Mesothelial cell of epicardium (in vitro differentiated cells): ENCODE results near the gene PYGO2. TPM values are rescaled to one million over a fixed set of nuclear protein-coding genes. Genes with fewer than 3 reads are reported as not detected.

ENCODE experiments used
- DNase-seq, 2 experiments: peaks; one replicate each; pipeline ENCODE4 v3.0.0; 2021; ENCODE audit warnings: low spot score in 2 of 2; ENCODE audit not compliant: unreplicated experiment in 2 of 2
- H3K27ac Mint-ChIP-seq: 2 replicates; pipeline ENCODE4 v1.8.0; 2021; ENCODE audit warnings: mixed read lengths
- H3K27me3 Mint-ChIP-seq: 2 replicates; pipeline ENCODE4 v1.8.0; 2021; ENCODE audit warnings: low read depth, mixed read lengths
- H3K36me3 Mint-ChIP-seq: 2 replicates; pipeline ENCODE4 v1.8.0; 2021; ENCODE audit warnings: mixed read lengths
- H3K4me1 Mint-ChIP-seq: 2 replicates; pipeline ENCODE4 v1.8.0; 2021; ENCODE audit warnings: mixed read lengths
- H3K4me3 Mint-ChIP-seq: 2 replicates; pipeline ENCODE4 v1.8.0; 2021; ENCODE audit warnings: mild to moderate bottlenecking, moderate library complexity, mixed read lengths
- H3K9me3 Mint-ChIP-seq: 2 replicates; pipeline ENCODE4 v1.8.0; 2021; ENCODE audit warnings: mixed read lengths
- total RNA-seq: library from RNA; stranded (reverse); gene quantifications from 3 replicates; pipeline ENCODE4 v1.2.1, GENCODE V29; 2021
- TF ChIP-seq, protein P1 (sequence below): fragments of 200-600 bp; sonication (generic); IDR thresholded peaks from one replicate; pipeline ENCODE4 v1.5.0; 2021; ENCODE audit warnings: antibody characterized with exemption; ENCODE audit not compliant: unreplicated experiment

The PYGO2 gene
- total RNA-seq, 1 donor from 2014 or later = 44.6 TPM

DNA sequence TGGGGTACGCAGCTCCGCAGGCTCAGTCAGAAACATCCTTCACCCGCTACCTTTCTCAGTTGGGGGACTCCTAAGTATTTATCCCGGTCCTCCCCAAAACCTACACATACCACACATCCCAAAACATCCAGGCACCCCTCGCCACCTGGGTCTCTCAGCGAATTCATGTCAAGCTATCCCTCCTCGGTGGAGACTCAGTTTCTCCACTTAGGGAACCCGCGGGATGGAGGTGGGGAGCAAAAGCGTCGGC is 39.8 kb upstream of the PYGO2 start:
- TF ChIP-seq, protein P1, sequence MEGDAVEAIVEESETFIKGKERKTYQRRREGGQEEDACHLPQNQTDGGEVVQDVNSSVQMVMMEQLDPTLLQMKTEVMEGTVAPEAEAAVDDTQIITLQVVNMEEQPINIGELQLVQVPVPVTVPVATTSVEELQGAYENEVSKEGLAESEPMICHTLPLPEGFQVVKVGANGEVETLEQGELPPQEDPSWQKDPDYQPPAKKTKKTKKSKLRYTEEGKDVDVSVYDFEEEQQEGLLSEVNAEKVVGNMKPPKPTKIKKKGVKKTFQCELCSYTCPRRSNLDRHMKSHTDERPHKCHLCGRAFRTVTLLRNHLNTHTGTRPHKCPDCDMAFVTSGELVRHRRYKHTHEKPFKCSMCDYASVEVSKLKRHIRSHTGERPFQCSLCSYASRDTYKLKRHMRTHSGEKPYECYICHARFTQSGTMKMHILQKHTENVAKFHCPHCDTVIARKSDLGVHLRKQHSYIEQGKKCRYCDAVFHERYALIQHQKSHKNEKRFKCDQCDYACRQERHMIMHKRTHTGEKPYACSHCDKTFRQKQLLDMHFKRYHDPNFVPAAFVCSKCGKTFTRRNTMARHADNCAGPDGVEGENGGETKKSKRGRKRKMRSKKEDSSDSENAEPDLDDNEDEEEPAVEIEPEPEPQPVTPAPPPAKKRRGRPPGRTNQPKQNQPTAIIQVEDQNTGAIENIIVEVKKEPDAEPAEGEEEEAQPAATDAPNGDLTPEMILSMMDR = no peak
- peak overlapping the region; percentile 90 for H3K27ac Mint-ChIP-seq
- peak overlapping the region; percentile 90 for H3K4me3 Mint-ChIP-seq
- no peaks in the 10 kb centered on the region for H3K36me3 Mint-ChIP-seq
- no peaks in the 10 kb centered on the region for H3K9me3 Mint-ChIP-seq
- peaks cover 27% of the 10 kb centered on the region for H3K4me1 Mint-ChIP-seq
- no peaks in the 10 kb centered on the region for H3K27me3 Mint-ChIP-seq
- DNase-seq = no peak

GRCh38 chr1:155000726-155001424 is 39.3 kb upstream of the PYGO2 start:
- H3K27ac Mint-ChIP-seq = peak overlapping the region; percentile 94
- H3K4me3 Mint-ChIP-seq = peak overlapping the region; percentile 90
- TF ChIP-seq, protein P1 = no peak
- no peaks in the 10 kb centered on the region for H3K27me3 Mint-ChIP-seq
- H3K4me1 Mint-ChIP-seq = peaks cover 27% of the 10 kb centered on the region
- H3K9me3 Mint-ChIP-seq = no peaks in the 10 kb centered on the region
- DNase-seq = peak; percentile 59 to 82
- H3K36me3 Mint-ChIP-seq = no peaks in the 10 kb centered on the region

DNA sequence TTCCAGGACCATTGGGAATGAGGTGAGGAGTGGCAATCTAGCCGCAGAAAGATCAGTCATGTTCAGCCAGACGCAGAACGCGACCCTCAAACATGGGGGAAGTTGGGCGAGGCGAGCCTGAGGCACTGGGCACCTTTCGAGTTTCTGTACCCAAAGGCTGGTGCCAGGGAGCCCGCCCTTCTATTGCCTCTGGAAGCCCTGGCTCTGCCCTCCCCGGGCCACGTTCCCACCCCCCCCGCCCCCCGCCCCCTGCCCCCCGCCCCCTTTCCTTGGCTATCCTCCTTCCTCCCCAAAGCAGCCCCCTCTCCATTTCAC is 38.8 kb upstream of the PYGO2 start:
- DNase-seq = peak in 1 of 2 experiments; percentile 59
- no peaks in the 10 kb centered on the region for H3K27me3 Mint-ChIP-seq
- no peaks in the 10 kb centered on the region for H3K36me3 Mint-ChIP-seq
- H3K4me1 Mint-ChIP-seq = peaks cover 29% of the 10 kb centered on the region
- H3K27ac Mint-ChIP-seq = peak overlapping the region; percentile 99
- H3K4me3 Mint-ChIP-seq = peak overlapping the region; percentile 90
- TF ChIP-seq, protein P1 = no peak
- no peaks in the 10 kb centered on the region for H3K9me3 Mint-ChIP-seq

GRCh38 chr1:154999571-155000410 is 38.2 kb upstream of the PYGO2 start:
- no peaks in the 10 kb centered on the region for H3K27me3 Mint-ChIP-seq
- H3K9me3 Mint-ChIP-seq = no peaks in the 10 kb centered on the region
- peaks cover 29% of the 10 kb centered on the region for H3K4me1 Mint-ChIP-seq
- peak overlapping the region; percentile 99 for H3K27ac Mint-ChIP-seq
- TF ChIP-seq, protein P1 = no peak
- peak in 1 of 2 experiments; percentile 65 for DNase-seq
- H3K36me3 Mint-ChIP-seq = no peaks in the 10 kb centered on the region
- H3K4me3 Mint-ChIP-seq = peak overlapping the region; percentile 90

GRCh38 chr1:154998818-154999570 is 37.4 kb upstream of the PYGO2 start:
- Mint-ChIP-seq H3K4me1 (peaks cover 22% of the 10 kb centered on the region), H3K36me3 (no peaks in the 10 kb centered on the region), H3K27ac (peak overlapping the region; percentile 91), H3K4me3 (peak overlapping the region; percentile 68), H3K9me3 (no peaks in the 10 kb centered on the region), H3K27me3 (no peaks in the 10 kb centered on the region)
- DNase-seq = peak in 1 of 2 experiments; percentile 82
- TF ChIP-seq, protein P1 = peak; percentile 81
